Upper lobe of left lung (tissue), 6 donors: ENCODE data around the gene LILRB5. TPM values are rescaled to one million over a fixed set of nuclear protein-coding genes. Genes with fewer than 3 reads are reported as not detected.
"Not testable (repeated sequence)": the region's sequence is repeated elsewhere in the genome, so short reads cannot be mapped to it uniquely, and the experiment has no call there.

Experiments
- ATAC-seq, 2 donors: fragments of 200-7000 bp; cut with Tn5 transposase; one replicate each; pipeline ENCODE4 v1.9.1; 2022; ENCODE audit warnings: mild to moderate bottlenecking in 2 of 2, moderate library complexity in 2 of 2; ENCODE audit not compliant: low FRiP score in 2 of 2
- DNase-seq, 2 donors: peaks; one replicate each; pipeline ENCODE4 v3.0.0-alpha.2; 2019 to 2020
- H3K27ac ChIP-seq, 4 donors: fragments of 200-600 bp; sonication (generic); one replicate each; pipeline ENCODE4 v1.5.1; 2016 to 2019
- H3K27me3 ChIP-seq, 4 donors: fragments of 200-600 bp; sonication (generic); one replicate each; pipeline ENCODE4 v1.5.1; 2017 to 2019
- H3K36me3 ChIP-seq, 4 donors: fragments of 200-600 bp; sonication (generic); one replicate each; pipeline ENCODE4 v1.5.1; 2016 to 2019
- H3K4me1 ChIP-seq, 4 donors: fragments of 200-600 bp; sonication (generic); one replicate each; pipeline ENCODE4 v1.5.1; 2018 to 2019
- H3K4me3 ChIP-seq, 4 donors: fragments of 200-600 bp; sonication (generic); one replicate each; pipeline ENCODE4 v1.5.1; 2017 to 2019; ENCODE audit warnings: mild to moderate bottlenecking in 2 of 4, moderate library complexity in 1 of 4
- H3K9me3 ChIP-seq, 4 donors: fragments of 200-600 bp; sonication (generic); one replicate each; pipeline ENCODE4 v1.5.1; 2018 to 2019
- EP300 ChIP-seq, 4 donors: sonication (generic); formaldehyde crosslinking; IDR thresholded peaks; one replicate each; pipeline ENCODE4 v1.5.1; 2017; ENCODE audit warnings: antibody characterized with exemption in 4 of 4, control low read depth in 2 of 4
- POLR2A ChIP-seq, 4 donors: fragments of 450-650 bp; IDR thresholded peaks; one replicate each; pipeline ENCODE4 v1.5.1; 2016 to 2017; ENCODE audit warnings: antibody characterized with exemption in 4 of 4, mild to moderate bottlenecking in 2 of 4
- POLR2AphosphoS5 ChIP-seq, 2 donors: sonication (generic); formaldehyde crosslinking; IDR thresholded peaks; one replicate each; pipeline ENCODE4 v1.5.1; 2017; ENCODE audit warnings: antibody characterized with exemption in 2 of 2
- WGBS, 2 donors: methylation state at CpG; one replicate each; pipeline ENCODE4 v1.1.5; 2017 to 2018; 5-methylcytosine and 5-hydroxymethylcytosine counted together
- total RNA-seq, 6 donors: library from RNA; depleted of rRNA in 4 of 6; stranded (reverse); fragments of >200 nt in 4 of 6; gene quantifications; one replicate each; pipeline versions ENCODE4 v1.1.0 to v1.2.1, GENCODE V29; 2016 to 2021
- TF ChIP-seq, protein P1 (sequence below), 6 experiments: fragments of 450-650 bp in 4 of 6; fragments of 200-600 bp in 2 of 6; sonication (generic) in 2 of 6; IDR thresholded peaks; one replicate each; pipeline ENCODE4 v1.5.1; 2016 to 2019; ENCODE audit warnings: antibody characterized with exemption in 6 of 6
- donor health status: DM: no; HTN: no; CAD: no; lungs with moderate emphysema.
- donor health status: DM: no; HTN: yes; CAD: no; lungs with severe emphysema.

The LILRB5 gene
- total RNA-seq, 6 donors from 2014 or later = 5.1 to 54.5 (median 10.0) TPM

GRCh38 chr19:54242234-54242633 lies 14.8 kb downstream of the LILRB5 start:
- not testable (repeated sequence) for DNase-seq, H3K27me3 ChIP-seq, H3K36me3 ChIP-seq, ATAC-seq, H3K9me3 ChIP-seq, H3K4me1 ChIP-seq
- WGBS, 2 donors = 52% methylated on average over 2 of the region's 4 CpGs; no CpG with 5 or more reads in 1 of the 2 donors
- Histone ChIP-seq H3K4me3 (peak overlapping the region in 1 of 4 donors; percentile 19), H3K27ac (peak overlapping the region in 1 of 4 donors; percentile 67)

GRCh38 chr19:54240372-54241336 lies 16.4 kb downstream of the LILRB5 start:
- ATAC-seq, H3K9me3 ChIP-seq: not testable (repeated sequence)

GRCh38 chr19:54239491-54240371 lies 17.3 kb downstream of the LILRB5 start:
- not testable (repeated sequence) for H3K36me3 ChIP-seq, H3K27ac ChIP-seq, DNase-seq, H3K4me1 ChIP-seq, H3K27me3 ChIP-seq, H3K9me3 ChIP-seq, H3K4me3 ChIP-seq
- 76 to 83% methylated on average over 1 to 10 of the region's 21 CpGs for WGBS, 2 donors
- peak; percentile 51 to 67 for ATAC-seq

More at GRCh38 chr19:54240372-54241336, 16.4 kb downstream of the LILRB5 start:
- peak overlapping the region in 1 of 4 donors; percentile 43 for H3K27ac ChIP-seq
- DNase-seq, H3K4me3 ChIP-seq, H3K27me3 ChIP-seq, H3K36me3 ChIP-seq, H3K4me1 ChIP-seq: not testable (repeated sequence)
- 73 to 74% methylated on average over 12 of the region's 22 CpGs for WGBS, 2 donors

DNA sequence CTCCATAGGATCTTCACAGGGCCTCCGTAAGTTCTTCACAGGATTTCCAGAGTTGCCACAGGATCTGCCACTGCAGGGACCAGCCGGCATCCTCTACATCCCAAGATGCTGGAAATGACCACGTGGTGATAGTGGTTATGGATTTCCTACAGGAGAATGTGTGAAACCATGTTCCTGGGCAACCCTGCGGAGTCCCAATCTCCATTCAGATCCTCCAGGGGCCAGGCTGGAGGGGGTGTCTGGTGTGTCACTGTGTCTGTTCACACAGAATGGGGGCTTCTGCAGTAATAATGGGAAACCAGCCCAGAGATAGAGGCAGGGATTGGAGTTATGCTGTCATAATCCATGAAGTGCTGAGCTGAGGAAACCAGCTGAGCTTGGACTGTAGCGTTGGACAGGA lies 23.1 kb downstream of the LILRB5 start:
- no peak for DNase-seq
- TF ChIP-seq, protein P1, sequence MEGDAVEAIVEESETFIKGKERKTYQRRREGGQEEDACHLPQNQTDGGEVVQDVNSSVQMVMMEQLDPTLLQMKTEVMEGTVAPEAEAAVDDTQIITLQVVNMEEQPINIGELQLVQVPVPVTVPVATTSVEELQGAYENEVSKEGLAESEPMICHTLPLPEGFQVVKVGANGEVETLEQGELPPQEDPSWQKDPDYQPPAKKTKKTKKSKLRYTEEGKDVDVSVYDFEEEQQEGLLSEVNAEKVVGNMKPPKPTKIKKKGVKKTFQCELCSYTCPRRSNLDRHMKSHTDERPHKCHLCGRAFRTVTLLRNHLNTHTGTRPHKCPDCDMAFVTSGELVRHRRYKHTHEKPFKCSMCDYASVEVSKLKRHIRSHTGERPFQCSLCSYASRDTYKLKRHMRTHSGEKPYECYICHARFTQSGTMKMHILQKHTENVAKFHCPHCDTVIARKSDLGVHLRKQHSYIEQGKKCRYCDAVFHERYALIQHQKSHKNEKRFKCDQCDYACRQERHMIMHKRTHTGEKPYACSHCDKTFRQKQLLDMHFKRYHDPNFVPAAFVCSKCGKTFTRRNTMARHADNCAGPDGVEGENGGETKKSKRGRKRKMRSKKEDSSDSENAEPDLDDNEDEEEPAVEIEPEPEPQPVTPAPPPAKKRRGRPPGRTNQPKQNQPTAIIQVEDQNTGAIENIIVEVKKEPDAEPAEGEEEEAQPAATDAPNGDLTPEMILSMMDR (IDR thresholded peaks at IDR 0.05) = no peak
- TF ChIP-seq POLR2AphosphoS5 (IDR thresholded peaks at IDR 0.05) = no peak
- no peak for TF ChIP-seq POLR2A (IDR thresholded peaks at IDR 0.05)
- no peak for TF ChIP-seq EP300 (IDR thresholded peaks at IDR 0.05)
- no peaks in the 10 kb centered on the region for H3K27me3 ChIP-seq
- no peak overlapping the region for H3K27ac ChIP-seq
- ATAC-seq = no peak
- no peak overlapping the region for H3K4me3 ChIP-seq
- 71 to 92% methylated on average over 4 to 5 of the region's 5 CpGs for WGBS, 2 donors
- H3K9me3 ChIP-seq = no peaks in the 10 kb centered on the region
- peaks cover 0 to 4% (median 2%) of the 10 kb centered on the region in 4 donors for H3K4me1 ChIP-seq
- H3K36me3 ChIP-seq = no peaks in the 10 kb centered on the region

GRCh38 chr19:54231077-54231931 lies 25.8 kb downstream of the LILRB5 start:
- ATAC-seq = peak; percentile 95 to 97
- WGBS, 2 donors = 26% methylated on average over 16 to 17 of the region's 21 CpGs

More at GRCh38 chr19:54231077-54231931, 25.8 kb downstream of the LILRB5 start:
- no peaks in the 10 kb centered on the region for H3K9me3 ChIP-seq
- DNase-seq = peak; percentile 91 to 93
- H3K27me3 ChIP-seq = no peaks in the 10 kb centered on the region
- H3K36me3 ChIP-seq = no peaks in the 10 kb centered on the region
- H3K27ac ChIP-seq = no peak overlapping the region
- no peak for TF ChIP-seq EP300 (IDR thresholded peaks at IDR 0.05)
- TF ChIP-seq, protein P1 (IDR thresholded peaks at IDR 0.05) = peak; percentile 87 to 94 (median 92)
- TF ChIP-seq POLR2A (IDR thresholded peaks at IDR 0.05) = no peak
- H3K4me3 ChIP-seq = no peak overlapping the region
- H3K4me1 ChIP-seq = peaks cover 0 to 4% (median 2%) of the 10 kb centered on the region in 4 donors
